Thyroid gland (tissue), 4 donors: ENCODE measurements around the gene PARPBP.

Experiments
- POLR2A ChIP-seq, 2 donors: fragments of 450-650 bp; IDR thresholded peaks; one replicate each; pipeline ENCODE4 v1.6.1; 2017; ENCODE audit warnings: antibody characterized with exemption in 2 of 2, mild to moderate bottlenecking in 2 of 2, moderate library complexity in 1 of 2
- TF ChIP-seq, protein P1 (sequence below), 6 experiments: fragments of 200-600 bp in 3 of 6; fragments of 450-650 bp in 3 of 6; sonication (generic) in 3 of 6; IDR thresholded peaks; one replicate each; pipeline ENCODE4 v1.5.1; 2016 to 2019; ENCODE audit warnings: antibody characterized with exemption in 6 of 6, mild to moderate bottlenecking in 2 of 6, inconsistent platforms in 1 of 6, moderate library complexity in 1 of 6

DNA sequence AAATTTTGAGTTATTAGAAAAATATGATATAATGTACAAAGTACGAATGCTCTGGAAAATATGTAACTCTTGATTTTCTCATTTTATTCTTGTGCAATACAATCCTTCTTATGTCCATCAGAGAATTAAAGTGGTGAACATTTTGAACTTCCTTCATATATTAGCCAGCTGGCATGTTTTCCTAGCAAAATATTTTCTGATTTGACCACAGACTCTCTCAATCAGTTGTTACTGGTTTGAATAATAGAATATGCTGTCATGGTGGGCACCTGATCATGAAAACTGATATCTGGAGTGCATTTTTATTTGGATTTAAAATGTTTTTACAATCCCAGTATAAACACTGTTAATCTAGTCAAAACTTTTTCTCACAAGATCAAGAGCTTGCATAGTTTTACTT, 24.2 kb downstream of the PARPBP start:
- TF ChIP-seq, protein P1, sequence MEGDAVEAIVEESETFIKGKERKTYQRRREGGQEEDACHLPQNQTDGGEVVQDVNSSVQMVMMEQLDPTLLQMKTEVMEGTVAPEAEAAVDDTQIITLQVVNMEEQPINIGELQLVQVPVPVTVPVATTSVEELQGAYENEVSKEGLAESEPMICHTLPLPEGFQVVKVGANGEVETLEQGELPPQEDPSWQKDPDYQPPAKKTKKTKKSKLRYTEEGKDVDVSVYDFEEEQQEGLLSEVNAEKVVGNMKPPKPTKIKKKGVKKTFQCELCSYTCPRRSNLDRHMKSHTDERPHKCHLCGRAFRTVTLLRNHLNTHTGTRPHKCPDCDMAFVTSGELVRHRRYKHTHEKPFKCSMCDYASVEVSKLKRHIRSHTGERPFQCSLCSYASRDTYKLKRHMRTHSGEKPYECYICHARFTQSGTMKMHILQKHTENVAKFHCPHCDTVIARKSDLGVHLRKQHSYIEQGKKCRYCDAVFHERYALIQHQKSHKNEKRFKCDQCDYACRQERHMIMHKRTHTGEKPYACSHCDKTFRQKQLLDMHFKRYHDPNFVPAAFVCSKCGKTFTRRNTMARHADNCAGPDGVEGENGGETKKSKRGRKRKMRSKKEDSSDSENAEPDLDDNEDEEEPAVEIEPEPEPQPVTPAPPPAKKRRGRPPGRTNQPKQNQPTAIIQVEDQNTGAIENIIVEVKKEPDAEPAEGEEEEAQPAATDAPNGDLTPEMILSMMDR (IDR thresholded peaks at IDR 0.05) = no peak
- no peak for TF ChIP-seq POLR2A (IDR thresholded peaks at IDR 0.05)
